ENCODE data around the gene SPATA45. TPM values are rescaled to one million over a fixed set of nuclear protein-coding genes. Genes with fewer than 3 reads are reported as not detected.

The SPATA45 gene
- total and polyA plus RNA-seq, 2 of the 13 experiments (the other 11 are each of a cell fraction or from before 2014, with no cell fraction given), result 0.17 to 0.64 TPM

DNA sequence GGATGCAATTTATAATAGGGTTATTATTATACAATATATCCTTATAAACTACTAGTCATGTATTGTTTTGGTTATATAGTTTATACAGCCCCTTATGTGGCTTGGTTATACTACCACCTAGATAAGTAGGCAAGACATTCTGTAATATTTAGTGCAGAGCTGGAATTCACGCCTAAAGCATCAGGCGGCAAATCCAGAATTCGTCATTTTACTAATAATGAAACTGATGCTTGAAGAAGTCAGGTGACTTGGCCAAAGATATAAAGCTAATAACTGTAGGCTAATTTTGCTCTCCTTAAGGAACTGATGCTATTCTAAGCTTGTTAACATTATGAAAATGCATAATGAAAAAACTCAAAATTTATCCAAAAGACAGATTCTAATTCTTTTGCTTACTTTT is 66.7 kb downstream of the SPATA45 start (continued):
- TF ChIP-seq ZFP36L1 (CRISPR knock-in tag; IDR thresholded peaks at IDR 0.05) (no peak), ZNF792 (CRISPR knock-in tag; IDR thresholded peaks at IDR 0.05) (no peak), PHF20 (CRISPR knock-in tag; IDR thresholded peaks at IDR 0.05) (no peak), ZNF776 (CRISPR knock-in tag; IDR thresholded peaks at IDR 0.05) (no peak), RFX1 (IDR thresholded peaks at IDR 0.05) (no peak), BRD4 (CRISPR knock-in tag; IDR thresholded peaks at IDR 0.05) (no peak), MXI1 (IDR thresholded peaks at IDR 0.05; ENCODE audit: borderline replicate concordance, low read depth, low read length) (no peak), BRCA1 (CRISPR knock-in tag; IDR thresholded peaks at IDR 0.05) (no peak)
- TF ChIP-seq, protein P1, sequence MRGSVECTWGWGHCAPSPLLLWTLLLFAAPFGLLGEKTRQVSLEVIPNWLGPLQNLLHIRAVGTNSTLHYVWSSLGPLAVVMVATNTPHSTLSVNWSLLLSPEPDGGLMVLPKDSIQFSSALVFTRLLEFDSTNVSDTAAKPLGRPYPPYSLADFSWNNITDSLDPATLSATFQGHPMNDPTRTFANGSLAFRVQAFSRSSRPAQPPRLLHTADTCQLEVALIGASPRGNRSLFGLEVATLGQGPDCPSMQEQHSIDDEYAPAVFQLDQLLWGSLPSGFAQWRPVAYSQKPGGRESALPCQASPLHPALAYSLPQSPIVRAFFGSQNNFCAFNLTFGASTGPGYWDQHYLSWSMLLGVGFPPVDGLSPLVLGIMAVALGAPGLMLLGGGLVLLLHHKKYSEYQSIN (CRISPR knock-in tag; IDR thresholded peaks at IDR 0.05; ENCODE audit: borderline replicate concordance), result no peak
- TF ChIP-seq, protein P2, sequence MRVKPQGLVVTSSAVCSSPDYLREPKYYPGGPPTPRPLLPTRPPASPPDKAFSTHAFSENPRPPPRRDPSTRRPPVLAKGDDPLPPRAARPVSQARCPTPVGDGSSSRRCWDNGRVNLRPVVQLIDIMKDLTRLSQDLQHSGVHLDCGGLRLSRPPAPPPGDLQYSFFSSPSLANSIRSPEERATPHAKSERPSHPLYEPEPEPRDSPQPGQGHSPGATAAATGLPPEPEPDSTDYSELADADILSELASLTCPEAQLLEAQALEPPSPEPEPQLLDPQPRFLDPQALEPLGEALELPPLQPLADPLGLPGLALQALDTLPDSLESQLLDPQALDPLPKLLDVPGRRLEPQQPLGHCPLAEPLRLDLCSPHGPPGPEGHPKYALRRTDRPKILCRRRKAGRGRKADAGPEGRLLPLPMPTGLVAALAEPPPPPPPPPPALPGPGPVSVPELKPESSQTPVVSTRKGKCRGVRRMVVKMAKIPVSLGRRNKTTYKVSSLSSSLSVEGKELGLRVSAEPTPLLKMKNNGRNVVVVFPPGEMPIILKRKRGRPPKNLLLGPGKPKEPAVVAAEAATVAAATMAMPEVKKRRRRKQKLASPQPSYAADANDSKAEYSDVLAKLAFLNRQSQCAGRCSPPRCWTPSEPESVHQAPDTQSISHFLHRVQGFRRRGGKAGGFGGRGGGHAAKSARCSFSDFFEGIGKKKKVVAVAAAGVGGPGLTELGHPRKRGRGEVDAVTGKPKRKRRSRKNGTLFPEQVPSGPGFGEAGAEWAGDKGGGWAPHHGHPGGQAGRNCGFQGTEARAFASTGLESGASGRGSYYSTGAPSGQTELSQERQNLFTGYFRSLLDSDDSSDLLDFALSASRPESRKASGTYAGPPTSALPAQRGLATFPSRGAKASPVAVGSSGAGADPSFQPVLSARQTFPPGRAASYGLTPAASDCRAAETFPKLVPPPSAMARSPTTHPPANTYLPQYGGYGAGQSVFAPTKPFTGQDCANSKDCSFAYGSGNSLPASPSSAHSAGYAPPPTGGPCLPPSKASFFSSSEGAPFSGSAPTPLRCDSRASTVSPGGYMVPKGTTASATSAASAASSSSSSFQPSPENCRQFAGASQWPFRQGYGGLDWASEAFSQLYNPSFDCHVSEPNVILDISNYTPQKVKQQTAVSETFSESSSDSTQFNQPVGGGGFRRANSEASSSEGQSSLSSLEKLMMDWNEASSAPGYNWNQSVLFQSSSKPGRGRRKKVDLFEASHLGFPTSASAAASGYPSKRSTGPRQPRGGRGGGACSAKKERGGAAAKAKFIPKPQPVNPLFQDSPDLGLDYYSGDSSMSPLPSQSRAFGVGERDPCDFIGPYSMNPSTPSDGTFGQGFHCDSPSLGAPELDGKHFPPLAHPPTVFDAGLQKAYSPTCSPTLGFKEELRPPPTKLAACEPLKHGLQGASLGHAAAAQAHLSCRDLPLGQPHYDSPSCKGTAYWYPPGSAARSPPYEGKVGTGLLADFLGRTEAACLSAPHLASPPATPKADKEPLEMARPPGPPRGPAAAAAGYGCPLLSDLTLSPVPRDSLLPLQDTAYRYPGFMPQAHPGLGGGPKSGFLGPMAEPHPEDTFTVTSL (CRISPR knock-in tag; IDR thresholded peaks at IDR 0.05; ENCODE audit: borderline replicate concordance), result no peak

Small RNA genes lying within 50 kb of the gene (small RNA-seq; reads per million reads assigned to genes)
- gene AC104333.1 (ENCODE audit: insufficient read depth in 2 of 3, insufficient read length in 3 of 3, low read depth in 2 of 3, low replicate concordance in 1 of 3), result 0 reads per million in 3 experiments
- 0 reads per million in 3 experiments for gene AC104333.2 (ENCODE audit: insufficient read depth in 2 of 3, insufficient read length in 3 of 3, low read depth in 2 of 3, low replicate concordance in 1 of 3)

Other genes starting within 250 kb of the SPATA45 start
- 3.6 and 5.0 TPM in 2 replicates for gene ATF3, start 238.9 kb downstream of the SPATA45 start, total RNA-seq (2016; rRNA removed; fragmentation: Illumina TruSeq; extraction: Trizol)
- 13.0 and 16.4 TPM in 2 replicates for gene ATF3, start 238.9 kb downstream of the SPATA45 start, polyA plus RNA-seq (2011; rRNA removed)
- gene BATF3, start 147.8 kb downstream of the SPATA45 start, total RNA-seq (2016; rRNA removed; fragmentation: Illumina TruSeq; extraction: Trizol), result not detected in 2 replicates
- gene BATF3, start 147.8 kb downstream of the SPATA45 start, polyA plus RNA-seq (2011; rRNA removed), result 0.13 and 0.40 TPM in 2 replicates
- 77.4 and 119 TPM in 2 replicates for gene NSL1, start 55.9 kb downstream of the SPATA45 start, total RNA-seq (2016; rRNA removed; fragmentation: Illumina TruSeq; extraction: Trizol)
- gene NSL1, start 55.9 kb downstream of the SPATA45 start, polyA plus RNA-seq (2011; rRNA removed), result 26.4 and 34.5 TPM in 2 replicates
- 8.6 and 10.7 TPM in 2 replicates for gene TATDN3, start 55.8 kb downstream of the SPATA45 start, total RNA-seq (2016; rRNA removed; fragmentation: Illumina TruSeq; extraction: Trizol)
- gene TATDN3, start 55.8 kb downstream of the SPATA45 start, polyA plus RNA-seq (2011; rRNA removed), result 6.9 and 7.3 TPM in 2 replicates
- 18.6 and 39.8 TPM in 2 replicates for gene FLVCR1, start 10.6 kb upstream of the SPATA45 start, total RNA-seq (2016; rRNA removed; fragmentation: Illumina TruSeq; extraction: Trizol)
- gene FLVCR1, start 10.6 kb upstream of the SPATA45 start, polyA plus RNA-seq (2011; rRNA removed), result 14.8 and 16.0 TPM in 2 replicates
- 0.74 and 1.00 TPM in 2 replicates for gene VASH2, start 102.9 kb upstream of the SPATA45 start, total RNA-seq (2016; rRNA removed; fragmentation: Illumina TruSeq; extraction: Trizol)
- 0.44 and 0.60 TPM in 2 replicates for gene VASH2, start 102.9 kb upstream of the SPATA45 start, polyA plus RNA-seq (2011; rRNA removed)
- gene ANGEL2, start 168.2 kb upstream of the SPATA45 start, total RNA-seq (2016; rRNA removed; fragmentation: Illumina TruSeq; extraction: Trizol), result 23.5 and 25.4 TPM in 2 replicates
- 11.8 and 12.3 TPM in 2 replicates for gene ANGEL2, start 168.2 kb upstream of the SPATA45 start, polyA plus RNA-seq (2011; rRNA removed)
- 25.2 and 30.6 TPM in 2 replicates for gene RPS6KC1, start 203.6 kb upstream of the SPATA45 start, total RNA-seq (2016; rRNA removed; fragmentation: Illumina TruSeq; extraction: Trizol)
- 11.0 and 11.9 TPM in 2 replicates for gene RPS6KC1, start 203.6 kb upstream of the SPATA45 start, polyA plus RNA-seq (2011; rRNA removed)

Measured in HepG2 (cell line).